Caco-2 (cell line): ENCODE measurements around the gene TMEM170B. TPM values are rescaled to one million over a fixed set of nuclear protein-coding genes. Genes with fewer than 3 reads are reported as not detected.

Experiments
- BruUV-seq: library from RNA; stranded (reverse); fragments of 400-500 nt; replicated peaks from 2 replicates; lab custom pipeline; 2021; lab: Mats Ljungman, UMichigan
- CTCF ChIA-PET: fragments of 300-600 bp; sonication (Branson Sonifier 250); formaldehyde crosslinking; loops from one replicate; lab custom pipeline; 2022; ENCODE audit warnings: antibody characterized with exemption; lab: Charles Lee
- POLR2A ChIA-PET: fragments of 300-600 bp; sonication (Branson Sonifier 250); formaldehyde crosslinking; loops from one replicate; lab custom pipeline; 2022; ENCODE audit warnings: antibody characterized with exemption; lab: Charles Lee
- DNase-seq, 2 experiments: peaks; one replicate each; pipeline versions ENCODE4 v3.0.0 to v3.0.0-alpha.2; 2020 to 2022
- H3K27me3 ChIP-seq: replicated peaks from 2 replicates; pipeline ENCODE4 v1.6.0; 2011; ENCODE audit warnings: low read length; ENCODE audit not compliant: control insufficient read depth, insufficient read depth
- H3K36me3 ChIP-seq: 2 replicates; pipeline ENCODE4 v1.5.1; 2011; ENCODE audit warnings: low read length; ENCODE audit not compliant: control insufficient read depth, insufficient read depth
- H3K4me1 ChIP-seq: fragments of 250-450 bp; sonication (Bioruptor Pico); 2 replicates; pipeline ENCODE4 v1.5.1; 2020; ENCODE audit warnings: mild to moderate bottlenecking
- H3K4me3 ChIP-seq: 2 replicates; pipeline ENCODE4 v1.5.1; 2011; ENCODE audit warnings: low read depth, mild to moderate bottlenecking, control low read depth, low read length
- H3K9me3 ChIP-seq: fragments of 250-450 bp; sonication (Bioruptor Pico); 2 replicates; pipeline ENCODE4 v1.5.1; 2020; ENCODE audit warnings: mild to moderate bottlenecking, moderate library complexity
- H3K27ac Mint-ChIP-seq: one replicate; pipeline ENCODE4 v1.8.0; 2022; ENCODE audit warnings: mixed read lengths; ENCODE audit not compliant: unreplicated experiment
- H3K27me3 Mint-ChIP-seq: one replicate; pipeline ENCODE4 v1.8.0; 2022; ENCODE audit warnings: mixed read lengths; ENCODE audit not compliant: insufficient read depth, unreplicated experiment
- H3K36me3 Mint-ChIP-seq: one replicate; pipeline ENCODE4 v1.8.0; 2022; ENCODE audit warnings: mild to moderate bottlenecking, mixed read lengths; ENCODE audit not compliant: insufficient read depth, unreplicated experiment
- H3K4me1 Mint-ChIP-seq: one replicate; pipeline ENCODE4 v1.8.0; 2022; ENCODE audit warnings: low read depth, mixed read lengths; ENCODE audit not compliant: unreplicated experiment
- H3K4me3 Mint-ChIP-seq: one replicate; pipeline ENCODE4 v1.8.0; 2022; ENCODE audit warnings: mild to moderate bottlenecking, moderate library complexity, mixed read lengths; ENCODE audit not compliant: unreplicated experiment
- H3K9me3 Mint-ChIP-seq: one replicate; pipeline ENCODE4 v1.8.0; 2022; ENCODE audit warnings: mixed read lengths; ENCODE audit not compliant: unreplicated experiment
- CTCF ChIP-seq, 2 experiments: fragments of 200-600 bp in 1 of 2; IDR thresholded peaks; 1 replicate in 1 of 2; 2 replicates in 1 of 2; pipeline versions ENCODE4 v1.5.1 to v1.8.0; 2011 to 2022; ENCODE audit warnings: antibody characterized with exemption in 1 of 2, control low read depth in 1 of 2, inconsistent platforms in 1 of 2, low read depth in 1 of 2, low read length in 1 of 2, mild to moderate bottlenecking in 1 of 2, moderate library complexity in 1 of 2; ENCODE audit not compliant: insufficient read depth in 1 of 2, severe bottlenecking in 1 of 2, unreplicated experiment in 1 of 2
- intact Hi-C: fragments of 100-400 bp; cut with micrococcal nuclease; formaldehyde crosslinking; loops from one replicate; pipeline ENCODE4 v1.10.0; 2022; ENCODE audit not compliant: unreplicated experiment
- total RNA-seq: library from RNA; stranded (reverse); gene quantifications from 2 replicates; pipeline ENCODE4 v1.2.3, GENCODE V29; 2022

The TMEM170B gene
- total RNA-seq, 1 experiment from 2014 or later, result 4.0 TPM

GRCh38 chr6:11495565-11496145 is 41.9 kb upstream of the TMEM170B start:
- no peak for TF ChIP-seq CTCF (IDR thresholded peaks at IDR 0.05; ENCODE audit: insufficient read depth in 1 of 2, low read depth in 1 of 2, low read length in 1 of 2, severe bottlenecking in 1 of 2, unreplicated experiment in 1 of 2)
- H3K4me1 ChIP-seq, result peaks cover 18% of the 10 kb centered on the region; the same call in 1 of the 2 replicates

GRCh38 chr6:11496152-11497060 is 41.1 kb upstream of the TMEM170B start:
- no peak overlapping the region for H3K4me3 Mint-ChIP-seq
- intact Hi-C loops, result loop anchor here (1.0 to 5.0 kb wide), 11 partner anchors 62 to 542 kb away; partner anchors contain the start of gene NEDD9
- no TSS peak for BruUV-seq
- TF ChIP-seq CTCF (IDR thresholded peaks at IDR 0.05; ENCODE audit: insufficient read depth in 1 of 2, low read depth in 1 of 2, low read length in 1 of 2, severe bottlenecking in 1 of 2, unreplicated experiment in 1 of 2), result peak; percentile 87 to 96
- peaks cover 7% of the 10 kb centered on the region for H3K4me1 Mint-ChIP-seq
- CTCF ChIA-PET, result interaction anchor here (0.6 to 1.6 kb wide), 11 partner anchors 11 to 542 kb away, joined by 3 to 10 read pairs (median 3); no protein-coding TSS in a partner anchor
- peak; percentile 69 to 84 for DNase-seq
- Histone ChIP-seq H3K4me3 (no peak overlapping the region), H3K36me3 (no peaks in the 10 kb centered on the region), H3K27me3 (no peaks in the 10 kb centered on the region), H3K9me3 (no peaks in the 10 kb centered on the region), H3K4me1 (peaks cover 18% of the 10 kb centered on the region; the same call in 1 of the 2 replicates)
- POLR2A ChIA-PET, result interaction anchor here (0.8 kb wide), 1 partner anchor 264 kb away, joined by 4 read pairs; the partner anchor contains the start of gene NEDD9
- no peaks in the 10 kb centered on the region for H3K36me3 Mint-ChIP-seq
- H3K27ac Mint-ChIP-seq, result no peak overlapping the region
- no peaks in the 10 kb centered on the region for H3K9me3 Mint-ChIP-seq
- H3K27me3 Mint-ChIP-seq, result no peaks in the 10 kb centered on the region

More at GRCh38 chr6:11495565-11496145, 41.9 kb upstream of the TMEM170B start:
- Histone ChIP-seq H3K27me3 (no peaks in the 10 kb centered on the region), H3K4me3 (no peak overlapping the region), H3K9me3 (no peaks in the 10 kb centered on the region), H3K36me3 (no peaks in the 10 kb centered on the region)
- H3K4me1 Mint-ChIP-seq, result peaks cover 7% of the 10 kb centered on the region
- no peaks in the 10 kb centered on the region for H3K27me3 Mint-ChIP-seq
- no peak overlapping the region for H3K27ac Mint-ChIP-seq
- no peaks in the 10 kb centered on the region for H3K36me3 Mint-ChIP-seq
- DNase-seq, result no peak
- no TSS peak for BruUV-seq
- no peaks in the 10 kb centered on the region for H3K9me3 Mint-ChIP-seq
- intact Hi-C loops, result loop anchor here (1.0 to 5.0 kb wide), 11 partner anchors 61 to 541 kb away; partner anchors contain the start of gene NEDD9
- POLR2A ChIA-PET, result interaction anchor here (0.8 kb wide), 1 partner anchor 263 kb away, joined by 4 read pairs; the partner anchor contains the start of gene NEDD9
- CTCF ChIA-PET, result interaction anchor here (0.7 to 1.6 kb wide), 5 partner anchors 80 to 541 kb away, joined by 3 to 7 read pairs (median 5); partner anchors contain the start of gene NEDD9
- no peak overlapping the region for H3K4me3 Mint-ChIP-seq

GRCh38 chr6:11497107-11497506 is 40.4 kb upstream of the TMEM170B start:
- no peak overlapping the region for H3K27ac Mint-ChIP-seq
- peaks cover 18% of the 10 kb centered on the region; the same call in 1 of the 2 replicates for H3K4me1 ChIP-seq
- no TSS peak for BruUV-seq

More at GRCh38 chr6:11497107-11497506, 40.4 kb upstream of the TMEM170B start:
- TF ChIP-seq CTCF (IDR thresholded peaks at IDR 0.05; ENCODE audit: insufficient read depth in 1 of 2, low read depth in 1 of 2, low read length in 1 of 2, severe bottlenecking in 1 of 2, unreplicated experiment in 1 of 2), result no peak
- Histone ChIP-seq H3K36me3 (no peaks in the 10 kb centered on the region), H3K4me3 (no peak overlapping the region), H3K27me3 (no peaks in the 10 kb centered on the region), H3K9me3 (no peaks in the 10 kb centered on the region)
- H3K4me3 Mint-ChIP-seq, result no peak overlapping the region
- no peaks in the 10 kb centered on the region for H3K27me3 Mint-ChIP-seq
- peaks cover 7% of the 10 kb centered on the region for H3K4me1 Mint-ChIP-seq
- intact Hi-C loops, result loop anchor here (2.0 to 5.0 kb wide), 3 partner anchors 62 to 220 kb away; no protein-coding TSS in a partner anchor
- no peaks in the 10 kb centered on the region for H3K9me3 Mint-ChIP-seq
- CTCF ChIA-PET, result interaction anchor here (0.6 to 1.5 kb wide), 8 partner anchors 11 to 542 kb away, joined by 3 to 10 read pairs (median 3); no protein-coding TSS in a partner anchor
- POLR2A ChIA-PET, result no interaction called here
- H3K36me3 Mint-ChIP-seq, result no peaks in the 10 kb centered on the region
- no peak for DNase-seq
